Esophagus muscularis mucosa (tissue), 4 donors: ENCODE results near the gene FLII. TPM values are rescaled to one million over a fixed set of nuclear protein-coding genes. Genes with fewer than 3 reads are reported as not detected.
"Not testable (repeated sequence)": the region's sequence is repeated elsewhere in the genome, so short reads cannot be mapped to it uniquely, and the experiment has no call there.

Source experiments
- DNase-seq: peaks from one replicate; pipeline ENCODE4 v3.0.0-alpha.2; 2017; ENCODE audit errors: extremely low spot score
- H3K27ac ChIP-seq, 4 donors: fragments of 200-600 bp; sonication (generic); replicated peaks in 1 of 4; 1 replicate in 3 of 4; 2 replicates in 1 of 4; pipeline ENCODE4 v1.5.1; 2016 to 2019; ENCODE audit warnings: mild to moderate bottlenecking in 1 of 4
- H3K27me3 ChIP-seq, 4 donors: fragments of 200-600 bp; sonication (generic); one replicate each; pipeline versions ENCODE4 v1.5.1 to v1.6.0; 2016 to 2019
- H3K36me3 ChIP-seq, 4 donors: fragments of 200-600 bp; sonication (generic); one replicate each; pipeline ENCODE4 v1.5.1; 2016 to 2019
- H3K4me1 ChIP-seq, 4 donors: fragments of 200-600 bp; sonication (generic); one replicate each; pipeline ENCODE4 v1.5.1; 2016 to 2019
- H3K4me3 ChIP-seq, 4 donors: fragments of 200-600 bp; sonication (generic); 1 replicate in 2 of 4; 2 replicates in 2 of 4; pipeline ENCODE4 v1.5.1; 2016 to 2019; ENCODE audit warnings: mild to moderate bottlenecking in 4 of 4, moderate library complexity in 1 of 4
- H3K9me3 ChIP-seq, 4 donors: fragments of 200-600 bp; sonication (generic); 1 replicate in 3 of 4; 2 replicates in 1 of 4; pipeline ENCODE4 v1.5.1; 2016 to 2019
- CTCF ChIP-seq, 3 experiments: fragments of 200-600 bp in 2 of 3; fragments of 450-650 bp in 1 of 3; sonication (generic) in 2 of 3; IDR thresholded peaks; one replicate each; pipeline ENCODE4 v1.5.1; 2017 to 2019; ENCODE audit warnings: antibody characterized with exemption in 3 of 3, mild to moderate bottlenecking in 2 of 3, moderate library complexity in 1 of 3
- EP300 ChIP-seq: sonication (generic); formaldehyde crosslinking; IDR thresholded peaks from one replicate; pipeline ENCODE4 v1.6.1; 2017; ENCODE audit warnings: antibody characterized with exemption
- POLR2A ChIP-seq: fragments of 450-650 bp; IDR thresholded peaks from one replicate; pipeline ENCODE4 v1.6.1; 2017; ENCODE audit warnings: antibody characterized with exemption, moderate library complexity, mild to moderate bottlenecking, low read depth
- POLR2AphosphoS5 ChIP-seq, 2 donors: sonication (generic); formaldehyde crosslinking; IDR thresholded peaks; one replicate each; pipeline ENCODE4 v1.6.1; 2017; ENCODE audit warnings: antibody characterized with exemption in 2 of 2
- WGBS: methylation state at CpG from one replicate; pipeline ENCODE4 v1.1.5; 2018; 5-methylcytosine and 5-hydroxymethylcytosine counted together
- intact Hi-C: fragments of 100-400 bp; cut with DNase I; formaldehyde crosslinking; loops from one replicate; pipeline ENCODE4 v1.15.1; 2023
- total RNA-seq, 4 donors: library from RNA; depleted of rRNA; stranded (reverse); fragments of >200 nt; gene quantifications; one replicate each; pipeline versions ENCODE4 v1.1.0 to v1.2.1, GENCODE V29; 2016

FLII gene
- total RNA-seq, 4 donors from 2014 or later, result 302 to 528 (median 408) TPM

GRCh38 chr17:18218756-18219415 is 39.7 kb downstream of the FLII start:
- intact Hi-C loops, result no loop called here
- WGBS, result 15% methylated on average over 4 of the region's 4 CpGs
- Histone ChIP-seq H3K4me1 (peaks cover 0 to 19% (median 6%) of the 10 kb centered on the region in 4 donors), H3K4me3 (no peak overlapping the region), H3K36me3 (no peaks in the 10 kb centered on the region), H3K27ac (no peak overlapping the region), H3K9me3 (no peaks in the 10 kb centered on the region), H3K27me3 (no peaks in the 10 kb centered on the region)
- TF ChIP-seq POLR2A, result no peak
- TF ChIP-seq CTCF (IDR thresholded peaks at IDR 0.05), result no peak
- TF ChIP-seq POLR2AphosphoS5 (IDR thresholded peaks at IDR 0.05), result no peak
- no peak for TF ChIP-seq EP300
- DNase-seq, result no peak

- no peak for DNase-seq
- no peak overlapping the region for H3K4me3 ChIP-seq
- peaks cover 0 to 19% (median 6%) of the 10 kb centered on the region in 4 donors for H3K4me1 ChIP-seq
- TF ChIP-seq POLR2A (no peak), POLR2AphosphoS5 (IDR thresholded peaks at IDR 0.05) (peak in 1 of 2 donors; percentile 29), CTCF (IDR thresholded peaks at IDR 0.05) (peak; percentile 86 to 92 (median 88))
- no peaks in the 10 kb centered on the region for H3K9me3 ChIP-seq
- no peak overlapping the region for H3K27ac ChIP-seq
- 14% methylated on average over 6 of the region's 6 CpGs for WGBS
- no peaks in the 10 kb centered on the region for H3K36me3 ChIP-seq
- intact Hi-C loops, result no loop called here
- H3K27me3 ChIP-seq, result no peaks in the 10 kb centered on the region
These were observed 41.0 kb downstream of the FLII start for GRCh38 chr17:18217412-18218015.

GRCh38 chr17:18216906-18217305 is 41.6 kb downstream of the FLII start:
- H3K36me3 ChIP-seq, intact Hi-C loops, H3K9me3 ChIP-seq, H3K27me3 ChIP-seq, H3K4me3 ChIP-seq, DNase-seq, H3K27ac ChIP-seq: not testable (repeated sequence)
- H3K4me1 ChIP-seq, result peaks cover 0 to 19% (median 6%) of the 10 kb centered on the region in 4 donors
- 80% methylated on average over 11 of the region's 11 CpGs for WGBS

- Histone ChIP-seq H3K9me3 (no peaks in the 10 kb centered on the region), H3K27me3 (no peaks in the 10 kb centered on the region), H3K36me3 (peaks cover 21 to 35% (median 24%) of the 10 kb centered on the region in 4 donors), H3K27ac (no peak overlapping the region), H3K4me3 (no peak overlapping the region), H3K4me1 (peaks cover 0 to 12% (median under 1%) of the 10 kb centered on the region in 4 donors)
- TF ChIP-seq POLR2A (no peak), CTCF (IDR thresholded peaks at IDR 0.05) (no peak), EP300 (no peak), POLR2AphosphoS5 (IDR thresholded peaks at IDR 0.05) (no peak)
- intact Hi-C loops, result no loop called here
- no peak for DNase-seq
- 70% methylated on average over 7 of the region's 7 CpGs for WGBS
These were observed 44.8 kb downstream of the FLII start for GRCh38 chr17:18213666-18214270.

- intact Hi-C loops, result no loop called here
- H3K27ac ChIP-seq, result no peak overlapping the region
- WGBS, result 83% methylated on average over 19 of the region's 19 CpGs
- H3K36me3 ChIP-seq, result peaks cover 41 to 91% (median 73%) of the 10 kb centered on the region in 4 donors
- H3K4me3 ChIP-seq, result no peak overlapping the region
- H3K27me3 ChIP-seq, result no peaks in the 10 kb centered on the region
- H3K9me3 ChIP-seq, result no peaks in the 10 kb centered on the region
- H3K4me1 ChIP-seq, result peaks cover 0 to 26% (median 16%) of the 10 kb centered on the region in 4 donors
- TF ChIP-seq POLR2AphosphoS5 (IDR thresholded peaks at IDR 0.05) (no peak), POLR2A (no peak), CTCF (IDR thresholded peaks at IDR 0.05) (no peak), EP300 (no peak)
- no peak for DNase-seq
These were observed 50.4 kb downstream of the FLII start for GRCh38 chr17:18208092-18208491.
